IMR-90 (cell line): ENCODE data around the gene MMP23B. TPM values are rescaled to one million over a fixed set of nuclear protein-coding genes. Genes with fewer than 3 reads are reported as not detected.

Experiments used
- ATAC-seq: fragments of 200-7000 bp; cut with Tn5 transposase; 2 replicates; pipeline ENCODE4 v1.9.1; 2020; ENCODE audit warnings: low read depth, mild to moderate bottlenecking, moderate library complexity
- BruUV-seq: library from RNA; stranded (reverse); fragments of 400-500 nt; replicated peaks from 2 replicates; lab custom pipeline; 2021; lab: Mats Ljungman, UMichigan
- CTCF ChIA-PET: fragments of 300-600 bp; formaldehyde crosslinking; extraction: SDS; loops from one replicate; lab custom pipeline; 2021; ENCODE audit warnings: antibody characterized with exemption; lab: Yijun Ruan, JAX
- POLR2A ChIA-PET: fragments of 300-600 bp; sonication (Branson Sonifier 250); formaldehyde crosslinking; loops from one replicate; lab custom pipeline; 2022; ENCODE audit warnings: antibody characterized with exemption; ENCODE audit not compliant: unreplicated experiment; lab: Charles Lee
- DNase-seq: peaks from one replicate; pipeline ENCODE4 v3.0.0; 2013
- H2AFZ ChIP-seq: replicated peaks from 2 replicates; pipeline ENCODE3; 2013; ENCODE audit warnings: low read length, mild to moderate bottlenecking; ENCODE audit not compliant: poor library complexity
- H2AK5ac ChIP-seq: 2 replicates; pipeline ENCODE4 v1.6.1; 2013; ENCODE audit warnings: low read depth, low read length, inconsistent platforms
- H2AK9ac ChIP-seq: replicated peaks from 2 replicates; pipeline ENCODE3; 2013; ENCODE audit warnings: mild to moderate bottlenecking, low read depth, low read length, moderate library complexity; ENCODE audit not compliant: poor library complexity
- H2BK120ac ChIP-seq: 2 replicates; pipeline ENCODE4 v1.6.1; 2013; ENCODE audit warnings: low read depth, low read length, inconsistent platforms
- H2BK15ac ChIP-seq: 3 replicates; pipeline ENCODE4 v1.6.1; 2013; ENCODE audit warnings: low read depth, low read length, inconsistent platforms
- H2BK20ac ChIP-seq: 2 replicates; pipeline ENCODE4 v1.6.1; 2013; ENCODE audit warnings: low read depth, mild to moderate bottlenecking, inconsistent platforms, low read length, moderate library complexity
- H2BK5ac ChIP-seq: 2 replicates; pipeline ENCODE4 v1.6.1; 2013; ENCODE audit warnings: mild to moderate bottlenecking, low read depth, low read length, inconsistent platforms; ENCODE audit not compliant: poor library complexity, severe bottlenecking
- H3K14ac ChIP-seq: replicated peaks from 2 replicates; pipeline ENCODE4 v1.6.1; 2013; ENCODE audit warnings: low read depth, low read length, inconsistent platforms
- H3K18ac ChIP-seq: 2 replicates; pipeline ENCODE4 v1.6.1; 2013; ENCODE audit warnings: low read depth, low read length, control low read depth
- H3K23ac ChIP-seq: 2 replicates; pipeline ENCODE4 v1.6.1; 2013; ENCODE audit warnings: low read depth, low read length, inconsistent platforms
- H3K27ac ChIP-seq: 2 replicates; pipeline ENCODE4 v1.5.1; 2013; ENCODE audit warnings: mild to moderate bottlenecking, control low read depth, low read length; ENCODE audit not compliant: insufficient read depth
- H3K27me3 ChIP-seq: 2 replicates; pipeline ENCODE4 v1.6.1; 2013; ENCODE audit warnings: low read length; ENCODE audit not compliant: control insufficient read depth, insufficient read depth
- H3K36me3 ChIP-seq: 2 replicates; pipeline ENCODE4 v1.6.1; 2013; ENCODE audit warnings: low read length, mixed read lengths; ENCODE audit not compliant: control insufficient read depth, insufficient read depth
- H3K4ac ChIP-seq: 2 replicates; pipeline ENCODE4 v1.6.1; 2013; ENCODE audit warnings: low read depth, low read length, inconsistent platforms
- H3K4me1 ChIP-seq: 2 replicates; pipeline ENCODE4 v1.6.1; 2013; ENCODE audit warnings: low read length, mixed read lengths; ENCODE audit not compliant: control insufficient read depth, insufficient read depth
- H3K4me2 ChIP-seq: 2 replicates; pipeline ENCODE4 v1.6.1; 2013; ENCODE audit warnings: low read depth, mild to moderate bottlenecking, control low read depth, low read length, moderate library complexity
- H3K4me3 ChIP-seq: 2 replicates; pipeline ENCODE4 v1.5.1; 2013; ENCODE audit warnings: low read depth, mild to moderate bottlenecking, control low read depth, low read length, moderate library complexity; ENCODE audit not compliant: insufficient read depth
- H3K56ac ChIP-seq: 2 replicates; pipeline ENCODE4 v1.6.1; 2013; ENCODE audit warnings: low read length, inconsistent platforms; ENCODE audit not compliant: insufficient read depth; ENCODE audit errors: extremely low read depth
- H3K79me1 ChIP-seq, 2 experiments: 2 replicates each; pipeline ENCODE4 v1.6.1; 2013; ENCODE audit warnings: low read length in 2 of 2, inconsistent platforms in 1 of 2, low read depth in 1 of 2
- H3K9ac ChIP-seq: 2 replicates; pipeline ENCODE4 v1.6.1; 2013; ENCODE audit warnings: low read depth, low read length, control low read depth
- H3K9me1 ChIP-seq: 2 replicates; pipeline ENCODE4 v1.6.1; 2013; ENCODE audit warnings: low read length, inconsistent platforms; ENCODE audit not compliant: insufficient read depth
- H3K9me3 ChIP-seq: 2 replicates; pipeline ENCODE4 v1.6.1; 2013; ENCODE audit warnings: low read length; ENCODE audit not compliant: control insufficient read depth, insufficient read depth
- H4K20me1 ChIP-seq: 2 replicates; pipeline ENCODE4 v1.6.1; 2013; ENCODE audit warnings: low read length, inconsistent platforms; ENCODE audit not compliant: insufficient read depth
- H4K5ac ChIP-seq: 2 replicates; pipeline ENCODE4 v1.6.1; 2013; ENCODE audit warnings: mild to moderate bottlenecking, low read depth, low read length, control low read depth
- H4K8ac ChIP-seq, 2 experiments: 2 replicates each; pipeline ENCODE4 v1.6.1; 2013; ENCODE audit warnings: low read depth in 2 of 2, low read length in 2 of 2, control low read depth in 1 of 2, inconsistent platforms in 1 of 2
- H4K91ac ChIP-seq: 2 replicates; pipeline ENCODE4 v1.6.1; 2013; ENCODE audit warnings: low read depth, low read length, inconsistent platforms; ENCODE audit not compliant: insufficient read depth
- BHLHE40 ChIP-seq: fragments of 150-350 bp; IDR thresholded peaks from 2 replicates; pipeline ENCODE4 v1.6.1; 2016; ENCODE audit warnings: mild to moderate bottlenecking, low read depth, low read length
- CEBPB ChIP-seq: IDR thresholded peaks from 2 replicates; pipeline ENCODE4 v1.6.1; 2012; ENCODE audit warnings: low read depth, low read length, improper control_type of control experiment
- CHD1 ChIP-seq: IDR thresholded peaks from 2 replicates; pipeline ENCODE4 v1.6.1; 2012; ENCODE audit warnings: low read depth, low read length, improper control_type of control experiment
- CTCF ChIP-seq: conservative IDR thresholded peaks from 2 replicates; pipeline ENCODE4 v1.5.1; 2012; ENCODE audit warnings: mild to moderate bottlenecking, low read depth, low read length, improper control_type of control experiment
- MAFK ChIP-seq: IDR thresholded peaks from 2 replicates; pipeline ENCODE4 v1.6.1; 2012; ENCODE audit warnings: low read depth, low read length, improper control_type of control experiment
- MAZ ChIP-seq: IDR thresholded peaks from 2 replicates; pipeline ENCODE4 v1.6.1; 2012; ENCODE audit warnings: low read depth, mild to moderate bottlenecking, low read length, improper control_type of control experiment, moderate library complexity, borderline replicate concordance
- MXI1 ChIP-seq: IDR thresholded peaks from 2 replicates; pipeline ENCODE4 v1.6.1; 2012; ENCODE audit warnings: low read depth, mild to moderate bottlenecking, low read length, moderate library complexity, borderline replicate concordance
- NFE2L2 ChIP-seq: fragments of 150-350 bp; IDR thresholded peaks from 2 replicates; pipeline ENCODE4 v1.6.1; 2016; ENCODE audit warnings: low read depth, mild to moderate bottlenecking, low read length
- POLR2A ChIP-seq: IDR thresholded peaks from 2 replicates; pipeline ENCODE4 v1.6.1; 2012; ENCODE audit warnings: mild to moderate bottlenecking, low read depth, low read length
- RAD21 ChIP-seq: IDR thresholded peaks from 2 replicates; pipeline ENCODE4 v1.6.1; 2012; ENCODE audit warnings: low read length, improper control_type of control experiment
- RFX5 ChIP-seq: IDR thresholded peaks from 2 replicates; pipeline ENCODE4 v1.8.0; 2012; ENCODE audit warnings: low read depth, mild to moderate bottlenecking, low read length, moderate library complexity
- SMC3 ChIP-seq: fragments of 150-350 bp; IDR thresholded peaks from 2 replicates; pipeline ENCODE4 v1.6.1; 2016; ENCODE audit warnings: low read depth, mild to moderate bottlenecking, antibody characterized with exemption, low read length, moderate library complexity
- WGBS, 2 experiments: methylation state at CpG; one replicate each; pipeline versions ENCODE4 v1.1.5 to v1.1.7; 2013; ENCODE audit warnings: missing lambda C conversion rate in 2 of 2; ENCODE audit not compliant: insufficient read length in 1 of 2; ENCODE audit errors: extremely low coverage in 2 of 2; 5-methylcytosine and 5-hydroxymethylcytosine counted together
- dilution Hi-C: fragments of 300-500 bp; cut with HindIII; formaldehyde crosslinking; loops from one replicate; pipeline ENCODE4 v1.14.3; 2018; ENCODE audit warnings: low sequenced_read_pairs; ENCODE audit not compliant: unreplicated experiment
- in situ Hi-C: fragments of 300-500 bp; cut with MboI; formaldehyde crosslinking; loops from 3 replicates; pipeline ENCODE4 v1.14.3; 2019; ENCODE audit warnings: low sequenced_read_pairs, inconsistent platforms, mixed read lengths
- intact Hi-C: fragments of 100-400 bp; cut with micrococcal nuclease; formaldehyde crosslinking; loops from 2 replicates; pipeline ENCODE4 v1.10.0; 2022
- polyA plus RNA-seq, 3 experiments: library from polyadenylated mRNA; depleted of rRNA; stranded (reverse); fragments of >200 nt; gene quantifications; 2 replicates each; pipeline ENCODE4 v1.2.3, GENCODE V29; 2012; ENCODE audit warnings: low replicate concordance in 1 of 3
- total RNA-seq: library from RNA; depleted of rRNA; stranded (reverse); fragments of >200 nt; gene quantifications from 2 replicates; pipeline ENCODE4 v1.2.3, GENCODE V29; 2012
- TF ChIP-seq, protein P1 (sequence below): fragments of 150-350 bp; IDR thresholded peaks from 2 replicates; pipeline ENCODE4 v1.6.1; 2017; ENCODE audit warnings: mild to moderate bottlenecking, antibody characterized with exemption, low read length, low read depth

MMP23B gene
- total and polyA plus RNA-seq, 2 of the 4 experiments (the other 2 are of a cell fraction): 1.1 to 5.4 TPM

DNA sequence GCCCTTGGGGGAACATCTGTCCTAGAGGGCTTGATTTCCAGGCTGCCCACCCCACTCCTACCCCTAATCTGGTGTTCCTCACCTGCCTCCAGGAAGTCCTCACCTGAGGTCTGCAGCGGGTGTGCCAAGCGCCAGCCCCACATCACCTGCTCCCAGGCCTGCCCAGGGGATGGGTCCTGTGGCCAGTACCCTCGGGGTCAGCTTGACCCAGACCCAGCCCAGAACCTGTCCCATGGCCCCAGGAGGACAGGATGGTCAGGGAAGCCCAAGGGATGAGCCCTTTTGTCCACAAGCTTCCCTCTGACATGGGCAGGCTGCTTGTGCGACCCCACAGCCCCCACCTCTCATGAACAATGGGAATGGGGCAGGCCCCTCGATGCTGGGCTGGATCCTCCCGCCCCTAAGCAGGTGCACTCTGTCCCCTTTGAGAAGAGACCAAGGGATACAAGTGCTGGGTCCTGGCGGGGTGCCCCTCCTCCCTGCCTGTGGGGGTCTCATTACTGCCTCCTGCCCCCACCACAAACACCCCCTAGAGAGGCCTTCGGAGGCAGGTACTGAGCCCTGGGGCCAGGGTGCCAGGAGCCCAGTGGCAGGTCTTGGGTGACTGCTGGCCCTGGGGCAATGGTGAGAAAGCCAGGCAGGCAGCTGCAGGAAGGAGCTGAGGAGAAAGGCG lies 13.4 kb upstream of the MMP23B start:
- no peak overlapping the region for H2AK9ac ChIP-seq
- H3K4me2 ChIP-seq: no peak overlapping the region
- H3K23ac ChIP-seq: no peak overlapping the region
- H3K56ac ChIP-seq: no peak overlapping the region
- H3K36me3 ChIP-seq: peaks cover 10% of the 10 kb centered on the region; the same call in 1 of the 2 replicates
- H4K5ac ChIP-seq: no peak overlapping the region
- no peak overlapping the region for H3K9ac ChIP-seq
- H2AK5ac ChIP-seq: no peak overlapping the region
- no peak overlapping the region for H3K4me3 ChIP-seq
- H3K9me1 ChIP-seq: peaks cover 7% of the 10 kb centered on the region; the same call in 1 of the 2 replicates
- H3K4ac ChIP-seq: no peak overlapping the region
- H2BK120ac ChIP-seq: no peak overlapping the region
- H4K91ac ChIP-seq: no peak overlapping the region
- H3K27ac ChIP-seq: no peak overlapping the region
- H2BK15ac ChIP-seq: no peak overlapping the region
- WGBS, 2 experiments: 83% methylated on average over 3 of the region's 9 CpGs; no CpG with 5 or more reads in 1 of the 2 experiments
- no peak overlapping the region for H2AFZ ChIP-seq
- H3K27me3 ChIP-seq: no peaks in the 10 kb centered on the region
- TF ChIP-seq MAFK (no peak), SMC3 (no peak), BHLHE40 (no peak), RAD21 (no peak), POLR2A (no peak), CHD1 (no peak), CEBPB (no peak), NFE2L2 (no peak), RFX5 (no peak), CTCF (no peak), MAZ (no peak), MXI1 (no peak)
- TF ChIP-seq, protein P1, sequence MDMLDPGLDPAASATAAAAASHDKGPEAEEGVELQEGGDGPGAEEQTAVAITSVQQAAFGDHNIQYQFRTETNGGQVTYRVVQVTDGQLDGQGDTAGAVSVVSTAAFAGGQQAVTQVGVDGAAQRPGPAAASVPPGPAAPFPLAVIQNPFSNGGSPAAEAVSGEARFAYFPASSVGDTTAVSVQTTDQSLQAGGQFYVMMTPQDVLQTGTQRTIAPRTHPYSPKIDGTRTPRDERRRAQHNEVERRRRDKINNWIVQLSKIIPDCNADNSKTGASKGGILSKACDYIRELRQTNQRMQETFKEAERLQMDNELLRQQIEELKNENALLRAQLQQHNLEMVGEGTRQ: no peak
- in situ Hi-C loops (no loop called here), intact Hi-C loops (no loop called here), dilution Hi-C loops (no loop called here)
- ChIA-PET POLR2A (no interaction called here), CTCF (no interaction called here)
- no peak overlapping the region for H3K18ac ChIP-seq
- no peak for DNase-seq
- H4K8ac ChIP-seq: no peak overlapping the region
- no peak overlapping the region for H3K14ac ChIP-seq
- H2BK20ac ChIP-seq: no peak overlapping the region
- H3K79me1 ChIP-seq: peaks cover 14 to 65% of the 10 kb centered on the region in 2 experiments; a peak in 3 of 4 replicates
- no peak overlapping the region for H2BK5ac ChIP-seq
- peaks cover 48% of the 10 kb centered on the region for H4K20me1 ChIP-seq
- H3K4me1 ChIP-seq: peaks cover 9% of the 10 kb centered on the region
- BruUV-seq: no TSS peak
- no peak for ATAC-seq
- H3K9me3 ChIP-seq: no peaks in the 10 kb centered on the region
